NCI-H1092 treated with DMSO at 0.1 percent for 48 hours (cell line): Measurements from ENCODE around the gene COA7.

ENCODE experiments used
- DNase-seq: peaks from one replicate; lab custom pipeline; 2025; lab: John Stamatoyannopoulos, UW

Gene COA7

DNA sequence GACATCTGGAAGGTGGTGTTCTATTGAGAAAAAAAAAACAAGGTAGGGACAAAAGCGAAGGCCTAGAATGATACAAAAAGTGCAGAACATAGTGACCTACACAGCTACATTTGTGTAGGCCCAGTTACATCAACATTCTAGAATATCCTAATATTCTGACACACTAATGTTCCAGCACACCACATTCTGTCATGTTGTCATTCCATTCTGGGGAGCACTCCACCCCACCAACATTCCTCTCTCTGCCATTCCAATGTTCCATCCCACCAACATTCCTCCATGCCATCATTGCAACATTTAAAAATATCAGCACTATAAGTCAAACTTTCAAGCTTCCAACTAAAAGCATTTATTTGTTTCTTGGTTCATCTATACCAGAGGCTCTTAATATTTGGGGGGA, 28.5 kb downstream of the COA7 start:
- no peak for DNase-seq

DNA sequence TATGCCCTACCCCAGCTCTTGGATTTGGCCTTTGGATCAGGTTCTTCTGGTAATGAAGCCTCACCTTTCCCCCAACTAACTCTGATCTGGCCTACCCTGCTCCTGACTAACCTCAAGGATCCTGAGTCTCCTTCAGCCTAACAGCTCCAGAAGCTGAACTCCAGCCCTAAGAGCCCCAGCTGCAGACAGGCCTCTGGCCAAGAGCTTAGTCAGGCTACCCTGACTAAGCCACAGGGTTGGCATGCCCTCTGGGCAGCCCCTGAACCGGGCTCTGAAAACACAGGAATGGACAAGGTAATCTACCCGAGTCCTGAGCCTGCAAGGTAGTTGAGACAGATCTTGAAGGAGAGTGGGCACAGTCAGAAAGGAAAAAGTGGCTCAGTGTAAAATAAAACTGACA, 29.4 kb downstream of the COA7 start:
- no peak for DNase-seq

DNA sequence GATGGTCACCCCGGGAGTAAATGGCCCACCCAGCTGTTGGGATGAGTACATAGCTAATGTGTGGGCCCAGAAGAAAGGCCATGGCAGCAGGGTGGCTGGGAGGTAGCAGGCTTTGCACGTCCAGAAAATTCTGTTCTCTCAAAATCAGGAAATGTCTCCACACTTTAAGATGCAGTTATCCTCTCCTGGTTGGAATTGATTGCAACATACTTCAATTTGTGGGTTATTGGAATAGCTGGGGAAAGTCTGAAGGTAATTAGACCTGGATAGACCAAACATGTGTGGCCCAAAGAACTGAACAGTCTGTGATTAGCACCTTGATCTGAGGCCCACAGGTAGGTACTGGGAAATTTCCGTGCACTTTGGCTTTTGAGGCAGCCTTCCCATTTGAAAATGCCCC, 30.2 kb downstream of the COA7 start:
- no peak for DNase-seq

DNA sequence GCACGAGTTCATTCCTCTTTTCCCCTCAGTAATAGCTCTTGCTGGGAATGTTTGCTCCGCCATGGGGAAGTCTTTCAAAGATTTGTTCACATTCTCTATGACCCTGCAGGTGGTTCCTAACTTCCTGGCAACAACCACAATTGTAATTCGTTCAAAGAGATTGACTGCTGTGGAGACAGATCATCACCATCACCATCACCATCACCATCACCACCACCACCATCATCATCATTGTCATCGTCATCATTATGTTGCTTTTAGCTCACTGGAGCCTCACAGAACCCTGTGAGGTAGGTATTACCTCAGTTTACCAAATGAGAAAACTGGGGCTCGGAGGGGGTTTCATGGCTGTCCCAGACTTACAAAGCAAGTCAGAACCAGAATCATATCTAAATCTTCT, 30.9 kb downstream of the COA7 start:
- no peak for DNase-seq

DNA sequence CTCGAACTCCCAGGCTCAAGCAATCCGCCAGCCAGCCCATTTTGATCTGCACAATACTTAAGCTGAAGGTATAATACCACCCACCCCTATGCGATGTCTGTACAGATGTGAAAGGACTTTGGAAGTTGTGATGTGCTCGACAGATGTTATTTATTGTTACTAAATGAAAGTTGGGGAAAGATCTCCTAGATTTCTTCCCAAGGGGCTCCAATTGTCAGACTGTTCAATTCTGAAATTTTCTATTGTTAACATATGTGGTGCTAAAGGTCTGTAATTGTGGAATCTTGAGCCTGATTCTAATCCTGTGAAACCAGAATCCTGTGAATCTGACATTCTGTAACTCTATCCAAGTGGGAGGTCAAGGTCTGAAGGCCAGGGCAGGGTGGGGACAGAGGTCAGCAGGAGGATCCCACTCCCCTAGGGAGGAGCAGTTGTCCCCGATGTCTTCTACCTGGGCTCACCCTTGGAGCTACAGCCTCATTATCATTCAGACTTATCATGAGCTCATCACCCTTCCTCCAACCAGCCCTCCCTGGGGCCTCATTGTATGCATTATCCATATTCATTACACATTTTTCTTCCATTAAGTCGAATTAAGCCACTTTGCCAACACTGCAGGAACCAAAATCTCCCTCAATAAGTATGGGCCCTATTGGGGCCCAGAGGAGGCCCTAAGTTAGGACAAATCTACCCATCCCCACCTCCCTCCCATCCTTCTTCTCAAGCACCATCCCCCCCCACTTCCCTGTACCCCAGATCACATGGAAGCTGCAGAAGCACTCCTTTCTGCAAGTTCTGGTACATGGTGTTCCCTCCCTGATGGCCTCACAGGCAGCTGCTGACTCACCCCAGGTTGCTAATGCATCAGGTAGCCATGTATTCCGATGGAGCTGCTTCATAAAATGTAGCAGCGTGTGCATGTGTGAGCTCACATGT, 32.9 kb downstream of the COA7 start:
- DNase-seq: no peak

DNA sequence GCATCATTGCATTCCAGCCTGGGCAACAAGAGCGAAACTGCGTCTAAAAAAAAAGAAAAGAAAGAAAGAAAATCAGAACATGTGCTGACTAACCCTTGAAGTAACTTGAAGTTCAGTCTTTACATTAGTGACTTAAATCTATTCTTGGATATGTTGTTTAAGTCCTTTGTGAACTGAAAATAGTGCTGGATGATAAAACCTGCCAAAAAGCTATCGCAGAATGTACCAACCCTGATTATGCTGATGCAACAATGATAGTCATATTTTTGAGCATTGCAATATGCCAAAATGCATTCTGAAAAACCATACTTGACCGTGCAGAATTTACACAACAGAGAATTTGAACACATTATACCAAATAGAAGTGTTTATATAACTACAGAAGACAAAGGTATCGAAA, 34.4 kb downstream of the COA7 start:
- no peak for DNase-seq

DNA sequence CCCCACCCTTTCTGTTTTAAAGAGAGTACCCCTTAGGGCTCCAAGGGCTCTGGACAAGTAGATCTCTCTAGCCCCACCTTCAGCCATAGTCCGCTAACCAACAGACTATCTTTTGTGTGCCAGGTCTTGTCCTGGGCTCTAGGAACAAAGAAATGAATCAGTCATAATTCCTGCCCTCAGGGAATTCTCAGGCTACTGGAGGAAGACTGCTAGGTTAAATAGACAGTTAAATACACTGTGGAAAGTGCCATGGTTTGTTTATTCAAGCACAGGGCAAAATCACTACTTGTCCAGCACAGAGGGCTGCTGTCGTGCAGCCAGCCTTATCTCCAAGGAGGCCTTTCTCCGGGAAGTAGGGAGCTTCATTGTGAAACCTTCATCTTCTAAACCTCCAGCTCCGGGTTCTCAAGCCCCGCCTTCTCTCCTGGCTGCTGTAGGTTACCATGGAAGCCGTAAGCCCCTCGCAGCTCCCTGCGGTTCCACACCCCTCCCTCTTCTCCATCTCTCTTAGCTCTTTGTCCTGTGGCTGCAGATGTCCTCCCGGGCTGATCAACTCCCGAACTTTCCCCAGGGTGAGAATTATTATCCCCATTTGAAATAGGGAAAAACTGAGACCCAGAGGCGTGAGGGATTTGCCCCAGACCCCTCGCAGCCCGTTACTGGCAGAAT, 35.4 kb downstream of the COA7 start:
- peak; percentile 33 for DNase-seq

DNA sequence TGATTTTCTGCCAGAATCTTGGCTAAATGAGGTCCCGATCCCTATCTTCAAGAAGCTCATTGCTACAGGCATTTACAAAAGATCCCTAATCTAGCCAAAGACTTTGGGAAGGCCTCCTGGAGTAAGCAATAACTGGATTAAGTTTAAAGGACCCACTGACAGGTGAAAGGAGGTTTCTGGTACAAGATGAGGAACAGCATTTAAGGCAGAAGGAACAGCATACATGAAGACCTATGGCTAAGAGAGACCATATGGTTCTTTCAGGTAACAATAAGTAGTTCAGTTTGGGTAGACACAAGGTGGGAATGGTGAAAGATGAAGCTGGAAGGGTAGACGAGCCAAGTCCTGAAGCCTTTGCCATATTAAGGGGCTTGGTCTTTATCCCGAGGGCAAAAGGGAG, 37.3 kb downstream of the COA7 start:
- no peak for DNase-seq

DNA sequence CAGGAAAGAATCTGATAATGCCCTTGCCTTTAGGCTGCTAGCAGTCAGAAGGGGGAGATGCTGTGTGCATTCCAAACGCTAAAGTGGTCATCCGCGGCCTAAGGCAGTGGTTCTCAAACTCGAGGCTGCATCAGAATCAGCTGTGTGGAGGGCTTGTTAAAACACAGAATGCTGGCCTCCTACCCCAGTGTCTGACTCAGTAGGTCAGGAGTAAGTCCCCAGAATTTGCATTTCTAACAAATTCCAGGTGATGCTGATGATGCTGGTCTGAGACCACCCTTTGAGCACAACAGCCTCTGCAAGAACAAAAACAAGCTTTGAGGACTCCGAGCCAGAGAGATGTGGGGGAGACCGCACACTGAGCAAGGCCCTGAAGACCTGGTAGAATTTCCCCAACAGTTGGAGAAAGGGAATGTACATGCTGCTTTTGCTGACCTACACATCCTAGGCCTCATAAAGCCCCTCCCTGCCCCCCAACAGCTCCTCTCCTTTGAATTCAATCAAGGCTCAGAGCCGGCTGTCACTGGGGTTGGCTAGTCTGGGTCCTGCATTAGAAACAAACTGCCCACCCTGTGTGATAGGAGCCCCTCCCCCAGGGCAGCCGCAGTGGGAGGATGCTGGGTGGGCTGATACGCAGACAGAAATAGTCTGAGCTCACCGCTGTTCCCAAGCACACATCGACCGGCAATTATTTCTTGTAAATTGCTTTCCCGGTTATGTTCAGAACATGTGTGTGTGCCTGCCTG, 38.1 kb downstream of the COA7 start:
- no peak for DNase-seq

DNA sequence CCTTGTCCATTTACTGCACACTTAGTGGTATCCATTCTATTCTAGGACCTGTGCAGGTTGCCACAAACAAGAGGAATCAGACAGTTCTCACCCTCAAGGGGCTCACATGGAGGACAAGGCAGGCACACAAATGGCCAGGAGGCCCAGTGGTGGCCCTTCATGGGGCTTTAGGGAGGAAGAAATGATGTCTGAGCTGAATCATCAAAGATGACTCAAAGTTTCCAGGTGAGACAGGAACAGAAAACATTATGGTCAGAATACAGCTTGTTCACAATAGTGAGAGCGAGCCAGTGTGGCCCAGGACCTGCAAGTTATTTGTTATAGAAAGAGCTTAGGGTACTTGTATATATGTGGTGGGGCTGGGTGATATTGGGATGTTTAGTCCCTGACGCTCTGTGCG, 38.8 kb downstream of the COA7 start:
- DNase-seq: no peak

GRCh38 chr1:52658795-52659194, 39.4 kb downstream of the COA7 start:
- no peak for DNase-seq

- DNase-seq: no peak
Measured at GRCh38 chr1:52657702-52658101, 40.4 kb downstream of the COA7 start.

DNA sequence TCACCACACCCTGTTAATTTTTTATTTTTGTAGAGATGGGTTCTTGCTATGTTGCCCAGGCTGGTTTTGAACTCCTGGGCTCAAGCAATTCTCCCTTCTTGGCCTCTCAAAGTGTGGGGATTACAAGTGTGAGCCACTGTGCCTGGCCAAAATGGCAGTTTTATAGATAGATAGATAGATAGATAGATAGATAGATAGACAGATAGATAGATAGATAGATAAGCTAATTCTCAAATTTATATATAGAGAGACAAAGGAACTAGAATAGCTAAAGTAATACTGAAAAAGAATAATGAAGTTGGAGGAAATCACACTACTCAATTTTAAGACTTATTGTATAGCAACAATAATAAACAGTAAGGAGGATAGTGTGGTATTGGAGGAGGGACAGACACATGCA, 44.1 kb downstream of the COA7 start:
- no peak for DNase-seq

DNA sequence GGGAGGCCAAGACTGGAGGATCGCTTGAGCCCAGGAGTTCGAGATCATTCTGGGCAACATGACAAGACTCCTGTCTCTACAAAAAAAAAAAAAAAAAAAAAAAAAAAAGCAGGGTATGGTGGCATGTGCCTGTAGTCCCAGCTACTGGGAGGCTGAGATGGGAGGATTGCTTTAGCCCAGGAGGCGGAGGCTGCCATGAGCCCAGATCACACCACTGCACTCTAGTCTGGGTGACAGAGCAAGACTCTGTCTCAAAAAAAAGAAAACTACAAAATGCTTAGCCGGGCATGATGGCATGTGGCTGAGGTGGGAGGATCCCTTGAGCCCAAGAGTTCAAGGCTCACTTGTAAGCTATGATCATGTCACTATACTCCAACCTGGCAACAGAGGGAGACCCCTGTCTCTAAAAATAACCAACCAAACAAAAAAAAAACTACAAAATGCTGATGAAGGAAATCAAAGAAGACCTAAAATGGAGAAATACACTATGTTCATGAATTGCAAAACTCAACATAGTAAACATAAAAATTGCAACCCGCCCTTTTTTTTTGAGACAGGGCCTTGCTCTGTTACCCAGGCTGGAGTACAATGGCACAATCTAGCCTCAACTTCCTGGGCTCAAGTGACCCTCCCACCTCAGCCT, 44.8 kb downstream of the COA7 start:
- no peak for DNase-seq

DNA sequence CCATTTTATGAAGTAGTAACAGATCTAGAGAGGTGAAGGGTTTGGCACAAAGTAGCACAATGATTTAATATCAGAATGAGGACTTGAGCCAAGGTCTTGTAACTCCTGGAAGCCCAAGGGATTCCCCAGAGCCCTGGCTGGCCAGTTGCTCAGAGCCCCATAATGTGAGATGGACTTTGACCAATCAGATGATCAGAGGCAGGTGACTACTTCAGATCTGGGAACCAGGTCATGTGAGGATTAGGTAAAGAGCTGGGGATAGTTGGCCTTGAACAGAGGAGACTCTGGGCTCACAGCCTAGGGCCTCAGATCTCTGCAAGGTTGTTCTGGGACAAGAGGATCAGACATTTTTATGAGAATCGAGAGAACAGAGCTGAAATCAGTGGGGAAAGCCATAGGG, 46.2 kb downstream of the COA7 start:
- no peak for DNase-seq

DNA sequence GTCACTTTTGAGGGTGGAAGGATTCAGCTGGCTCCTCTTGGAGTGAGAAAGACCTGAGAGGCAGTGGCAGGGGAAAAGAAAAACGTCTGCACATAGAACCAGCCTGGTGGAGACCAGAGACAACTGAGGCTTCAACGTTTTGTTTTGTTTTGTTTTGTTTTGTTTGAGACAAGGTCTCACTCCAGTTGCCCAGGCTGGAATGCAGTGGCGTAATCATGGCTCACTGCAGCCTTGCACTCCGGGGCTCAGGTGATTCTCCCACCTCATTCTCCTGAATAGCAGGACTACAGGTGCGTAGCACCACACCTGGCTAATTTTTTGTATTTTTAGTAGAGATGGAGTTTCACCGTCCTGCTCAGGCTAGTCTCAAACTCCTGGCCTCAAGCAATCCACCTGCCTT, 52.9 kb downstream of the COA7 start:
- no peak for DNase-seq

DNA sequence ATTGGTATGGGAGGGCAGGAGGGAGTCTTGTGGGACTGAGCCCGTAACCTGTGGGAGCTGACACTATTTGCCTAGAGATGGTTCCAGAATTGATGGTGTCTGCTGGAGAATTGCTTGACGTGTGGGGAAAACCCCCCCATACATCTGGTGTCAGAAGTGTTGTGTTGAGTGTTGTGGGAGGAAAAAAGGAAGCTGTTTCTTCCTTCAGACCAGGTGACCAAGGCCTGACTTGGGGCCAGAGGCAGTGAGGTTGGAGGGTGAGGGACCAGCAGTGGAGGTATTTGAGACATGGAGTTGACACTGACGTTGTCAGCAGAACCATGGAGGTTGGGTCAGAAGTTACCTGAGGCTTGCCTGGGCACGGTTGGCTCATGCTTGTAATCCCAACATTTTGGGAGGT, 56.8 kb downstream of the COA7 start:
- no peak for DNase-seq

DNA sequence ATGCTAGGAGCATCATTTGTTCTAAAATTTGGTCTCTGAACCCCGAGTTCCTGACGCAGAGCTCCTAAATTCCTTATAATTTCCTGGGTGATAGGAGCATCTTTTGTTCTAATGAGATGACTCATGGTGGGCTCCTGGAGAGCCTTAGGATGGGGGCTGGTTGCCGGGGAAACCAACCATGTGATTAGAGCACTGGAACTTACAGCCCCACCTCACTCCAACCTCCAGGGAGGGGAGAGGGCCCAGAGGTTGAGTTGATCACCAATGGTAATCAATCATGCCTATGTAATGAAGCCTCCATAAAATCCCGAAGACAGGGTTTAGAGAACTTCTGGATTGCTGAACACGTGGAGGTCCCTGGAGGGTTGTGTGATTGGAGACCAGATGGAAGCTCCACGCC, 57.5 kb downstream of the COA7 start:
- DNase-seq: no peak

GRCh38 chr1:52637946-52638345, 60.2 kb downstream of the COA7 start:
- DNase-seq: no peak

GRCh38 chr1:52636721-52637695, 61.1 kb downstream of the COA7 start:
- DNase-seq: no peak
